Brain microvascular endothelial cell (primary cell): Measurements from ENCODE around the gene BMPER.

ENCODE experiments used
- DNase-seq: peaks from one replicate; pipeline ENCODE4 v3.0.0-alpha.2; 2020
- H3K27ac ChIP-seq: fragments of 250-450 bp; sonication (Bioruptor Pico); 2 replicates; pipeline ENCODE4 v1.5.1; 2020; ENCODE audit warnings: mild to moderate bottlenecking, moderate library complexity
- H3K27me3 ChIP-seq: fragments of 250-450 bp; sonication (Bioruptor Pico); replicated peaks from 2 replicates; pipeline ENCODE4 v1.5.1; 2020; ENCODE audit warnings: mild to moderate bottlenecking
- H3K36me3 ChIP-seq: fragments of 250-450 bp; sonication (Bioruptor Pico); replicated peaks from 2 replicates; pipeline ENCODE4 v1.5.1; 2020; ENCODE audit warnings: mild to moderate bottlenecking
- H3K4me3 ChIP-seq: 2 replicates; pipeline ENCODE4 v1.5.1; 2011; ENCODE audit warnings: low read depth, mild to moderate bottlenecking, control low read depth, low read length, moderate library complexity
- CTCF ChIP-seq: IDR thresholded peaks from 2 replicates; pipeline ENCODE4 v1.5.1; 2011; ENCODE audit warnings: low read depth, mild to moderate bottlenecking, moderate library complexity, low read length, control low read depth, inconsistent platforms; ENCODE audit errors: missing control alignments
- in situ Hi-C: cut with HindIII; loops from 2 replicates; pipeline ENCODE4 v1.10.0; 2017; ENCODE audit warnings: low sequenced_read_pairs, low pct_ligation_motif_present

The BMPER gene

GRCh38 chr7:34057136-34057535, 151.8 kb downstream of the BMPER start:
- no peak overlapping the region for H3K27ac ChIP-seq
- no peak for TF ChIP-seq CTCF
- H3K4me3 ChIP-seq = no peak overlapping the region
- no peak for DNase-seq
- in situ Hi-C loops = no loop called here
- H3K27me3 ChIP-seq = no peaks in the 10 kb centered on the region
- H3K36me3 ChIP-seq = no peaks in the 10 kb centered on the region

GRCh38 chr7:34057956-34058355, 152.6 kb downstream of the BMPER start:
- Histone ChIP-seq H3K4me3 (no peak overlapping the region), H3K36me3 (no peaks in the 10 kb centered on the region), H3K27me3 (no peaks in the 10 kb centered on the region), H3K27ac (no peak overlapping the region)
- TF ChIP-seq CTCF = no peak
- DNase-seq = no peak
- in situ Hi-C loops = no loop called here

GRCh38 chr7:34058801-34059135, 153.4 kb downstream of the BMPER start:
- Histone ChIP-seq H3K27me3 (no peaks in the 10 kb centered on the region), H3K36me3 (no peaks in the 10 kb centered on the region), H3K4me3 (no peak overlapping the region), H3K27ac (no peak overlapping the region)
- no peak for TF ChIP-seq CTCF
- no peak for DNase-seq
- in situ Hi-C loops = no loop called here

- Histone ChIP-seq H3K4me3 (no peak overlapping the region), H3K27me3 (no peaks in the 10 kb centered on the region), H3K36me3 (no peaks in the 10 kb centered on the region), H3K27ac (no peak overlapping the region)
- DNase-seq = no peak
- no peak for TF ChIP-seq CTCF
- in situ Hi-C loops = no loop called here
Observed at GRCh38 chr7:34059136-34059828, 153.9 kb downstream of the BMPER start.

GRCh38 chr7:34060196-34060947, 155.0 kb downstream of the BMPER start:
- no peak for TF ChIP-seq CTCF
- H3K4me3 ChIP-seq = no peak overlapping the region
- H3K36me3 ChIP-seq = no peaks in the 10 kb centered on the region
- H3K27ac ChIP-seq = peak overlapping the region; percentile 91
- in situ Hi-C loops = no loop called here
- no peaks in the 10 kb centered on the region for H3K27me3 ChIP-seq
- peak; percentile 91 for DNase-seq
